Spleen (tissue), 7 donors: ENCODE data around the gene DHX57.

ENCODE experiments used
- POLR2AphosphoS5 ChIP-seq, 3 donors: sonication (generic); formaldehyde crosslinking; IDR thresholded peaks; one replicate each; pipeline ENCODE4 v1.5.1; 2017; ENCODE audit warnings: antibody characterized with exemption in 3 of 3
- TF ChIP-seq, protein P1 (sequence below), 11 experiments: fragments of 200-600 bp in 7 of 11; fragments of 450-650 bp in 4 of 11; sonication (generic) in 4 of 11; IDR thresholded peaks in 8 of 11; conservative IDR thresholded peaks in 3 of 11; 1 replicate in 7 of 11; 2 replicates in 4 of 11; pipeline versions ENCODE4 v1.4.0 to v1.8.0; 2016 to 2021; ENCODE audit warnings: antibody characterized with exemption in 11 of 11, inconsistent platforms in 4 of 11, mild to moderate bottlenecking in 1 of 11
- donor health status: DM: no; HTN: no; CAD: no; lungs with moderate emphysema.
- donor health status: DM: no; HTN: no; CAD: no.
- donor health status: DM: no; HTN: no; CAD: no.

DNA sequence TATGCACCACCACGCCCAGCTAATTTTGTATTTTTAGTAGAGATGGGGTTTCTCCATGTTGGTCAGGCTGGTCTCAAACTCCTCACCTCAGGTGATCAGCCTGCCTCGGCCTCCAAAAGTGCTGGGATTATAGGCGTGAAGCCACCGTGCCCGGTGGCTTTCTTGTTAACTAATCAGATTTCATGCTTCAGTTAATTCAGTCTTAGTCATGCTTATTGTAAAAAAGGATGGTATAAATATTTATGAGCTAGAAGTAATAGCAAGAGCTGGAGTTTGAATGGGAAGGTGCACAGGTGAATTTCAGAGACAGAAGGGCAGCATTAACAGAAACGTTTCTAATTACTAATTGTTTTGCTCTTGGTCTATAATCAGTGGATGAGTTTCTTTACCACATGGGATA is 87.4 kb downstream of the DHX57 start:
- TF ChIP-seq, protein P1, sequence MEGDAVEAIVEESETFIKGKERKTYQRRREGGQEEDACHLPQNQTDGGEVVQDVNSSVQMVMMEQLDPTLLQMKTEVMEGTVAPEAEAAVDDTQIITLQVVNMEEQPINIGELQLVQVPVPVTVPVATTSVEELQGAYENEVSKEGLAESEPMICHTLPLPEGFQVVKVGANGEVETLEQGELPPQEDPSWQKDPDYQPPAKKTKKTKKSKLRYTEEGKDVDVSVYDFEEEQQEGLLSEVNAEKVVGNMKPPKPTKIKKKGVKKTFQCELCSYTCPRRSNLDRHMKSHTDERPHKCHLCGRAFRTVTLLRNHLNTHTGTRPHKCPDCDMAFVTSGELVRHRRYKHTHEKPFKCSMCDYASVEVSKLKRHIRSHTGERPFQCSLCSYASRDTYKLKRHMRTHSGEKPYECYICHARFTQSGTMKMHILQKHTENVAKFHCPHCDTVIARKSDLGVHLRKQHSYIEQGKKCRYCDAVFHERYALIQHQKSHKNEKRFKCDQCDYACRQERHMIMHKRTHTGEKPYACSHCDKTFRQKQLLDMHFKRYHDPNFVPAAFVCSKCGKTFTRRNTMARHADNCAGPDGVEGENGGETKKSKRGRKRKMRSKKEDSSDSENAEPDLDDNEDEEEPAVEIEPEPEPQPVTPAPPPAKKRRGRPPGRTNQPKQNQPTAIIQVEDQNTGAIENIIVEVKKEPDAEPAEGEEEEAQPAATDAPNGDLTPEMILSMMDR (IDR thresholded peaks at IDR 0.05 in 8 of 11, conservative IDR thresholded peaks at IDR 0.05 in 3 of 11): no peak
- TF ChIP-seq POLR2AphosphoS5 (IDR thresholded peaks at IDR 0.05): no peak
